HG03097 (cell line): Measurements from ENCODE around the gene KCNH5.
"Not testable (repeated sequence)": the region's sequence is repeated elsewhere in the genome, so short reads cannot be mapped to it uniquely, and the experiment has no call there.

Experiments
- ATAC-seq: cut with Tn5 transposase; IDR thresholded peaks from one replicate; pipeline ENCODE4 v1.9.1; 2021; ENCODE audit not compliant: unreplicated experiment, low FRiP score

KCNH5 gene

DNA sequence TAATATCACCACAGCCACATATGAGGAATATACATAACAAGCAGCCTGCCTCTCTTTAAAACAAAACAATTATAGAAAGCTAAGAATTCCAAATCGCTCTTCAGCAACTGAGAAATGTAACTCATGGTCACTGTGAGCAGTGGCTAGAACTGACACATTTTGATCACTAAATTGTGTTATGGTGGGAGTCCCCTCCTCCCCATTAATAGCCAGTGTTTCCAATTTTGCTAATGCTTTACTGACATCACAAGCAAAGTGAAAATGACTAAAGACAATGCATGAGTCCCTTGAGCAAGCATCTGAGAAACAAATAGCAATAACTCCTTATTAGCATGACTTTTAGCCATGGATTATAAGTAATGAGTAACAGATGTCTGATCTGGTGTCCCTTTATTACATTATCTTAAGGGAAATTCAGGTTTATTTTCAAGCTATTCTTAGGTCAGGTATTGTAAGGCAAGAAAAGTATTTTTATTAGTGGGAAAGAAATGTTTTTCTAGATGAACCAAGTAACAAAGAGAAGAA lies 148.3 kb downstream of the KCNH5 start:
- ATAC-seq = no peak

DNA sequence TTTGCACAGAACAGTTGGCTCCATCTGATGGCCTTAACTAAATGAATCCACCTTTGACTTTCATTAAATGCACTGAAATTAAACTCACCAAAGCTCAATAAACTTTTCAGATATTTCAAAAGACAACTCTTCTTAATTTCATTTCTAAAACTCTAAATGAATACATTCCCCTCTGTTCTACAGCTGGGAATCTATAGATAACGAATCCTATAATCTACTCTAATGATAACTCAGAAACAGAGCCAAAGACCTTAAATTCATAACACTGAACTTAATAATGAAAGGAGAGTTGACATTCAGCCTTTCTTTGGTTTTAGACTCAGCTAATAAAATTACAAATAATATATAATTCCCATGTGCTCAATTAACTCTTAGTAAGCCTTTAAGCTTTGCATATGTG lies 150.5 kb downstream of the KCNH5 start:
- no peak for ATAC-seq

DNA sequence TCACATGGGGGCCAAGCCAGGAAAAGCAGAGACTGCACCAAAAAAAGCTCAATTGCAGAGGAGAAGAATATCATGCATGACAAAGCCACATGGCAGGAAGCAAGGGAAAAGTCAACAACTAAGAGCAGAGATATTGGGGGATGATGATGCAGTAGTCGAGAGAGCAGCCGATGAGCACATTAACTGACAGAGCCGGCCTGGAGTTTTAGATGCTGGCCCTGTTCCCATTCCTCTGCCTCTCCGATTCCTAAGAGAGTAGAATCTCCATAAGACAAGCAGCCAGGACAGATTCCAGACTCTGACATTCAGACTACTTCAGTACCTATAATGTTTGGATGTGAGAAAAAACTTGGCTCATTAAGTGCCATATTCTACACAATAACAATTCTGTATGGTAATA lies 155.9 kb downstream of the KCNH5 start:
- ATAC-seq = no peak

DNA sequence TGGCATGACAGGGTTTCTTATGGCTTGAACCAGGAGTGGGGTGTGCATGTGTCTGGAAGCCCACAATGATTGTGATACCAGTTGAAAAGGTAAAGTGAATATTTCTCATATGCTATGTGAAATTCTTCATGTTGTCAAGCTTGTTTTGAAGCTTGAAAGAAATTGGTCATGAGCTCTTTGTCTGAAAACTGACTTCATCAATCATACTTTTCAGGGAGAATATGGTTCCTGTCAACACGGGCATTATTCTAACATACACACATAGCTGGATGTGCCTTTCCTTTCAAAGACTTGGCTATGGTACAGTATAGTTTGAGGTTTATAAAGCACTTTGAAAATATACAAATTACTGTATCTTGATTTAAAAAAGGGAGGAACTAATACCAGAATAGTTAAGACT lies 158.8 kb downstream of the KCNH5 start:
- no peak for ATAC-seq

DNA sequence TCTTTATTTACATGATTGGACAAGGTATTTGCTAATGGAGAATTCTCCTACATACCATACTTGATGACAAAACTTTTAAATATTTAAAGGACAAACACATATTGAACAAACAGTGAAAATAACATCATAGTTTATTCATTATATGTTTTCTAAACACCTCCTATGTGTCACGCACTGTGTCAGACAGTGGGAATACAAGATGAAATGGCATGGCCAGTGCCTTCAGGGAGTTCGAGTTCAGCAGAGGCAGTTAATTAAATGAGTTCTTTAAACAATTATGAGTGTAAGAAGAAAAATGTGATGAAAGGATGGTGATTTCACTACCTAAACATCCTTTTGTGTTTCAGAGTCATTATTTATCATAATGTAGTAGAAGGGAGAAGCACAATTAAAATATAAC lies 159.8 kb downstream of the KCNH5 start:
- no peak for ATAC-seq

DNA sequence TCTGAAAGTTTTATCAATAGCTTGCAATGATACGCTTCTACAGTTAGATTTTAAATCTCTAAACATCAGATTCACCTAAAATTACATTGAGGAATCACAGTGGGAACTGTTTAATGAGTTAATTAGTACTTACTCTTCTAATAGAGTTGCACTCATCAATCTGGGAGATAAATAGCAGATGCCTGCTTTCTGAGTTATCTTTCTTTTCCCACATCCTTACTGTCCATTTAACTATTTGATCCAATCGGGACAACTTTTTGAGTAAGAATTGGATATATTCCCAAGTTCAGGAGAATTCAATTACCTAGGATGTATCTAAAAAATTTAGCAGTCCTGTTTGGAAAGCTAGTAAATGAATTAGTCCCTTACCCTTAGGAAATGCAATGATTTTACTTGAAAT lies 162.3 kb downstream of the KCNH5 start:
- ATAC-seq = no peak

DNA sequence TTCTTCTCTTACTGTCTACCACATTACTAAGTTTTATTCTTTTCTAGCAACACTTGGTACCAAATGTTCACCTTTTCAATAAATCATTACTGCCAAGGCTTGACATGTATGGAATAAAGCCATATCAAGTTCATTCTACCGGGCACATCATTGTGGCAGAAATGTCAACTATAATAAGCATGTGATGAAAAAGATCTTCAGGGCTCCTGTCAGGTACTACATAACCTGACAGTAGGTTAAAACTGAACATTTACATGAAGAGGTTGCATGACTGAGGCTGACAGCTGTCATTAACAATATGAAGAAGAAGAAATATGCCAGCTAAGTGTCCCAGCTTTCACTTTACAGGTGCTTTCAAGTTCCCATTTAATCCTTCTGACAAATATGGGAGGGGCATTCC lies 178.9 kb downstream of the KCNH5 start:
- ATAC-seq = no peak

DNA sequence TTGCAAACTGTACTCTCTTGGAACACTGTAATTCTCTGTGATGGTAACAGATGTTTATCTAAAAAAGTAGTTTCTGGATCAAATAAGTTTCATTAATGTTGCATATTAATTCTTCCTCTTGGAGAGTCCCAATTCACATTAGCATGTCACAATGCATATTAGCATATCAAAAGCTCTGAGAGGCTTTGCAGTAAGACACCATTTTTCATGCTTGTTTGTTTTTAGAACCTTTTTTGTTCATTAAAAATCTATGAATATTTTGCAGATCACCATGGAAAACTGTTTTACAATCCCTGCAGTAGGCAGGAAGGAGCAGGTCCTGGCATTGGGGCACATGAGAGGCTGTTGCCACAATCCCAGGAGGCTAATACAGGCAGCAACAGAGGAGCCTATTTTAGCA lies 180.7 kb downstream of the KCNH5 start:
- ATAC-seq = no peak

DNA sequence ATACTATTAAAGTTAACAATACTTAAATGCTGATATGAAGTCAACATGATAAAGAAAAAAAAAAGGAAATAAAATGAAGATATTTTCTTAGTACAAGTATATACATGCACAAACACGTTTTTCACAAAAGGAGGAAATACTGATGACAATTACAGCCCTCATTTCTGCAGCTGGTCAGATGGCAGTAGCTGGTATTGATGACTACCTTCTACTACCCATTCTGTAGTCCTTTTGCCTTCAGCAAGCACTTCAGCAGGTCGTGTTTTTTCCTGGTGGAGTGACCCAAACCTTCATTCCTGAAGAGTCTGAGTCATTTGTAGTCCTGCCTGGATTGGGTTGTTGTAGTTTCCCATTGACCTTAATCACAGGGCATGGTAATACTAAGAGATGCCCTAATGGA lies 187.2 kb downstream of the KCNH5 start:
- not testable (repeated sequence) for ATAC-seq

DNA sequence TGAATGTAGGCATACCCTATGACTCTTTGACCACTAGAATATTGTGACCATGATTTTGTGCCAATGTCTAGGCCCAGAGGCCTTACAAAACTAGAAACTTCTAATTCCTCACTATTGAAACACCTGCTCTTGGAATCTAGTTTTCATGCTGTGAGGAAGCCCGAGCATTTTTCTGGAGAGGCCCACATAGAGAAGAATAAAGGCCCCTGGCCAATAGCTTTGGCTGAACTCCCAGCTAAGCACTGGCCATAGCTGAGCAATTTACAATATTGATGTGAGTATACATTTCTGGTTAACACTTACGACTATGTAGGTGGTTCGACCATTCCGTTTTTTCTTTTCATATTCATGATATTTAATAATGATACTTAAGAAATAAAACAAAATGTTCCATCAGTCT lies 190.3 kb downstream of the KCNH5 start:
- no peak for ATAC-seq

DNA sequence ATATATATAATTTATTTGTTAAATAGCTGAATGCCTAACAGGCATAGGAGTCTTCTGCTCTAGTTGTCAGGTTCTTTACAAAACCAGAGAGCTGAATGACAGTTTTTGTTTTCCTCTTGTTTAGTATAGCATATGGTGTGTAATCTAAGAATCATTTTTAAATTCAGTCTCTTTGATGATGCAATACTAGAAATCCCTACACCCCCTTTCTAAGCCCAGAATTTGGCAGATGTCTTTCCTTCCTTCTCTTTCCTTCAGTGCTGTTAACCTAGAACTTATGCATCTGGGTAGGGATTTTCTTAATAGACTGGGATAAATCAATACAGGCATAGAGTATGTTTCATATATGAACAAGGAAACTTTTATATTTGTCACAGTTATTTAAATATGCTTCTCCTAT lies 198.1 kb downstream of the KCNH5 start:
- ATAC-seq = no peak

DNA sequence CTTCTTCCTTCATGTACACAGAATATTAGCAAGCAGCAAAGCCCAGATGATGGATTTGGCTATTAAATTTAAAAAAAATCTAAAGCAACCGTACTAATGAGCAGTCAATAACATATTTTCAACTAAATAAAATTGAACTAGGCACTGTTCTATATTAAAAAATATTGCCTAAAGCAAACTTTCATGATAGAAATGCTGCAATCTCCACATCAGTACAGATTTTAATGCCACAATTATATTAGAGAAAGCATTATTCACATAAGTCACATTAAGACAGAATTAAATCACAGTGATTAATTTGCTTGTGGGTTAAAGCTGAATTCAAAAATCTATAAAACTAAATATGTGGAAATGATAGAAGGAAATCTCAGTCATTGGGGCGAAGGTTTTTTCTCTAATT lies 200.7 kb downstream of the KCNH5 start:
- ATAC-seq = no peak

DNA sequence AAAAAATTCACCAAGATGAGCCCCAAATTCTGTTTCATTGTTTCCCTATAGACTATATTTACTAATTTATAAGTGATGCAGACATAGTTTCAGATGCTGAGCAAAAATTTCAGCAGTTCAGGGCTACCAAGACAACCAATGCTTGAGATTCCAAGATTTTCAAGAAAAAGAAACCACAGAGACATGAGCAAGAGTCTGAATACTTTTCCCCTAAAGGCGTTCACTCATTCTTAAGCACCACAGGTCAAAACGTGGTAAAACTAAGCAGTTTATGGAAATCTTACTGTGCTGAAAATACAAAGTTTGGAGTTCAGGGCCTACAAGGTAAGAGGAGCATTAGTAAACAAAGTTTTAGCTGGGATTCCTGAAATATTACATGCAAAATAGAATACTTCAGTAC lies 221.2 kb downstream of the KCNH5 start:
- no peak for ATAC-seq

DNA sequence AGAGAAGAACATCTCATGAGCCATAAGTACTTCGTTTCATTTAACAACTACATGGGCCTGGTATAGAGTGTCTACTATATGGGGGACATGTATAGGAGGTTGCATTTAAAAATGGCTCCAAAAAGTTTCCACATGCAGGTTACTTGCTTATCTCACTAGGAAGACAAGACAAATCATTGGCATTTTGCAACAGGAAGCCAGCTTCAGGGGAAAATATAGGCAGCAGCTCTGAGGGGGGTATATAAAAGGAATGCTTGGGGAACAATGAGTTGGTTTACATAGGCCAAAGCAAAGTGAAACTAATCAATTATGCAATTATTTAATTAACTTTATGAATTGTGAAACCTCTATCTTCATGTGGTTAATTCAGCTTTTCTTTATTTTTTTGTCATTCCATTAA lies 225.3 kb downstream of the KCNH5 start:
- ATAC-seq = no peak

DNA sequence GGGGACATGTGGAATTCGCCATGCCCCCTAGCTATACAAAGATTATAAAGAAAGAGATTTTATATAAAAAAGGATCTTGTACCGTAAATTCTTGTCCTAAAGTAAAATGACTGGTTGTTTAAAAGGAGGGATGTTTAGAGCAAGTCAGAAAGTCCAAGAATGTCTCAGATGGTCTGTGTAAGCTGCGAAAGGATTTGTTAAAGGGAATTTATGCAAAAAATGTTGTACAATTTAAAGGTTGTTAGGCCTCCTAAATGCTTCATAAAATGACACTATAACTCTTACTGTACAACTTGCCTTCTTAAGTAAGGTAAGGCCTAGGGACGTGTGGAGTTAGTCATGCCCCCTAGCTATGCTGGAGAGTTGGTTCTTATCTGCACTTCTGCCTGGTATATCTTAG lies 237.6 kb downstream of the KCNH5 start:
- ATAC-seq = no peak

DNA sequence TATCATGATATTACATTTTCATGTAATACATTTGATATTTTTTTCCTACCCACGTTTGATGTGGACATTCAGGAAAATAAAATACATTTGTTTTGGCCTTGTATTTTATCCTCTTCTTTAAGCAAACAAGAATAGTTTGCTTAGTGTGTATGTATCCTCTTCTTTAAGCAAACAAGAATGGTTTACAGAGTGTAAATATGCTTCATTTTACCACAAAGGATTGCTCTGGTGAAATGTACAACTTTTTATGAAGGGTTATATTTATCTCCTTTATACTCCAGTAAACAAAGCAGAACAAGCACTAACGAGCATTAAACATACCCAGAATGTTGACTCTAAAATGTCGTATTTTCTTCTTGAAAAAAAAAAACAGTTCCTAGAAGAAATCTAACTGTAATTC lies 244.7 kb downstream of the KCNH5 start:
- no peak for ATAC-seq

DNA sequence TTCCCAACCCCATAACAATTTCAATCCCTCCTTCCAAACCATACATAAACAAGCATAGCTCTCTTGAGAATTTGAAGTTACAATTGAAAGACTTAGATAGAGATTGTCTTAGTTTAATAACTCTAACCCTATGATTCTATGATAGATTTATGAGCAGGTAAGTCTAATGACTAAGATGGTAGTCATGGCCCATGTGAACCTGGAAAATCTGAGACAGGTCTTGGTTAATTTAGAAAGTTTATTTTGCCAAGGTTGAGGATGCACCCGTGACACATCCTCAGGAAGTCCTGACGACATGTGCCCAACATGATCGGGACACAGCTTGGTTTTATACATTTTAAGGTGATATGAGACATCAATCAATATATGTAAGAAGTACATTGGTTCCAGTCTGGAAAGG lies 248.8 kb downstream of the KCNH5 start:
- ATAC-seq = no peak

DNA sequence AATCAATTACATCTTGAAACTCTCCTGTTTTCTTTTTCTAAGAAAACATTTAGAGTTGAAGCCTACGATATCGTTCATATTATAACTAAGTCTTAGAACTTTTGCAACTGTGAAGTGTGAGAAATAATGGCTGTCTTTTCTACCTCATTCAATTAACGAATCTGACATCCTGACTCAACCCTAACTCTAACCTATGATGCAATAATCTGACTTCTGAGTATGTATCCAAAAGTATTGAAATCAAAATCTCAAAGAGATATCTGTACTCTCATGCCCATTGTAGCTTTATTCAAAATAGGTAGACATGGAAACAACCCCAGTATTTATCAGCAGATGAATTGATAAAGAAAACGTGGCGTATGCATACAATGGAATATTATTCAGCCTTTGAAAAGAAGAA lies 252.7 kb downstream of the KCNH5 start:
- no peak for ATAC-seq

DNA sequence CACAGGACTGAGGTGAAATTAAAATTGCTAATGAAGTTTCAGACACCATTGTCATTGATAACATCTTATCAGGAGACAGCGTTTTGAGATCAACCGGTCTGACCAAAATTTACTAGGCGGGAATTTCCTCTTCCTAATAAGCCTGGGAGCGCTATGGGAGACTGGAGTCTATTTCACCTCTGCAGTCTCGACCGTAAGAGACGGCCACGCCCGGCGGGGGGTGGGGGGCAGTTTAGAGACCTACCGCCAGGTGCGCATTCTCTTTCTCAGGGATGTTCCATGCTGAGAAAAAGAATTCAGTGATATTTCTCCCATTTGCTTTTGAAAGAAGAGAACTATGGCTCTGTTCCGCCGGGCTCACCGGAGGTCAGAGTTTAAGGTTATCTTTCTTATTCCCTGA lies 263.9 kb downstream of the KCNH5 start:
- ATAC-seq = not testable (repeated sequence)

DNA sequence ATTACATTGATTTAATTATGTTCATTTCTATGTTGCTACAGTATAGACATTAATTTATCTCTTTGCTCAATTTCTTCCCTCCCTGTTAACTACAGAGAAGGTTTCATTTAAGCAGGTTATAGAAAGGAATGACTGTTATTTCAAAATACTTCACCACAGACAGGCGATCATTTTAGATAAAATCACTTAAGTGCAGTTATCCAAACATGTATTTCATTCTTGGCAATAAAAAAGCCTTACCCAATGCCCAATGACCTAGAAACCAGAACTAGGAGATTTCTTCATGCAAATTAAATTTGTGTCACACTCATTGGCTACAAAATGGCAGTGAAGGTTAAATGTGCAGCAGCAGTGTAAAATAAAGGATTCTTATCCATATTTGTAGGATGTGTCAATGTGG lies 266.4 kb downstream of the KCNH5 start:
- no peak for ATAC-seq

DNA sequence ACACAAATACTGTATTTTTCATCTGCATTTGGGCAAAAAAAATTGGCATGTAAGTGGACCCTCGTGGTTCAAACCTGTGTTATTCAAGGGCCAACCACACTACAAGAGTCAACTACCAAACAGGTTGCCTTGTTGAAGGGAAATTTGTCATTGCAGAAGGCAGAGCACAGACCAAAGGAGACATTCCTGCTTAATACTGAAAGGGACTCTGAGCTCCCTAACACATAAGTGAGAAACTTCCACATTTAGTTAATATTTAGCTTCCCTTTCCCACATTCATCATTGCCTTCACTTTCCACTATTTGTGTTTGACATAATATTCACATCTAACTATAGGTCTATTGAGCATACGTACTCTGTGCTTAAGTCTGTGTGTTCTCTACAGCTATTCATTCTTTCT lies 266.9 kb downstream of the KCNH5 start:
- no peak for ATAC-seq

DNA sequence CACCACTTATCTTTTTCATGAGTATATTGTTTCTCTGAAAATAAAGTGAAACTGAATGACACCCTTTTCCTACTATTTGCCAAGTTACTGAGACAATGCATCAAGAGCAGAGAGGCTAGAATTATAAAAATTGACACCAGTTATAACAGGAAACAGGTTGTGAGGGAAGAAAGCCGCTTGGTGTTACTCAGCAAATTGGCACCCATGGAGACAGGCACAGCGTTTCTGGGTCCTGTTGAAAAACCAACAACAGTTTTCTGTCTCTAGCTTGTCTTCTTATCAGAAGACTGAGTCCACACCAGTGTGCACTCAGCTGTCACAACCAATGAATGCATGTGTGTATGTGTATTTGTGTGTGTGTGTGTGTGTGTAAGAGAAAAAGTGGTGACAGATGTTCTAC lies 267.7 kb downstream of the KCNH5 start:
- no peak for ATAC-seq

DNA sequence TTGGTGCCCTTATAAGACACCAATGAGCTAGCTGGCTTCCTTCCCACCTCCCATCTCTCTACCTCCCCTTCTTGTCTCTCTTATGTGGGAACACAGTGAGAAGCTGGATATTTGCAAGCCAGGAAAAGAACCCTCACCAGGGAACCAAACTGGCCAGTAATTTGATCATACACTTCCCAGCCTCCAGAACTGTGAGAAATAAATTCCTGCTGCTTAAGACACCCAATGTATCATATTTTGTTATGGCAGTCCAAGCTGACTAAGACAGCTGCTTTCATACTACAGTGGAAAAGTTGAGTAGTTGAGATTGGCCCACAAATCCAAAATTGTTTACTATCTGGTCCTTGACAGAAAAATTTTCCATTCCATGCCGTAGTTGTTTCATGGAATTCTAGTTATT lies 269.0 kb downstream of the KCNH5 start:
- ATAC-seq = no peak

DNA sequence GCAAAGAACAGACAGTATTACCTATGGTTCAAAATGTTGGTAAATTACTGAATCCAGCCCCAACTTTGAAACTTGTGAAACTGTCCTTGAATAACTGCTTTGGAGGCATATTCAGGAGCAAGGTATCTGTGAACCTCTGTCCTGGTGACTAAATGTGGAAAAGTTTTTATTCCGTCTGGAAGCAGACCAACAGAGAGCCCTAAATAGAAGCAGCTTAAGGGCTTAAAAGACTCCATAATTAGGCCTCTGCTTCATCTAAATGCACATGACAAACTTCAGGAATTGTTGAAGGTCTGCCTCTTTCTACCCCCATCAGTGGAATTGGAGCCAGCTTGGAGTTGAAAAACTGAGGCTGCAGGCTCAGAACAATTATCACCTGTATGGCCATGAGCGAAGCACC lies 276.5 kb downstream of the KCNH5 start:
- ATAC-seq = no peak
